ENCODE measurements around the gene MICA.
"Not testable (repeated sequence)": the region's sequence is repeated elsewhere in the genome, so short reads cannot be mapped to it uniquely, and the experiment has no call there.

The MICA gene

GRCh38 chr6:31412506-31412905 is 9.1 kb downstream of the MICA start:
- no peak for DNase-seq (ENCODE audit: low read depth, low spot score)

- not testable (repeated sequence) for DNase-seq (ENCODE audit: low read depth, low spot score)
Measured at GRCh38 chr6:31414148-31414770, 10.9 kb downstream of the MICA start.

GRCh38 chr6:31414771-31415265 is 11.4 kb downstream of the MICA start:
- DNase-seq (ENCODE audit: low read depth, low spot score) = no peak

GRCh38 chr6:31416394-31417014 is 13.1 kb downstream of the MICA start:
- DNase-seq (ENCODE audit: low read depth, low spot score) = no peak

- DNase-seq (ENCODE audit: low read depth, low spot score) = no peak
Measured at GRCh38 chr6:31418251-31418650, 14.9 kb downstream of the MICA start.

- DNase-seq (ENCODE audit: low read depth, low spot score) = no peak
Measured at GRCh38 chr6:31419842-31420241, 16.4 kb downstream of the MICA start.

GRCh38 chr6:31420546-31420945 is 17.2 kb downstream of the MICA start:
- no peak for DNase-seq (ENCODE audit: low read depth, low spot score)

- no peak for DNase-seq (ENCODE audit: low read depth, low spot score)
Measured at GRCh38 chr6:31422587-31422986, 19.2 kb downstream of the MICA start.

GRCh38 chr6:31423550-31423949 is 20.2 kb downstream of the MICA start:
- DNase-seq (ENCODE audit: low read depth, low spot score) = no peak

GRCh38 chr6:31426395-31427354 is 23.3 kb downstream of the MICA start:
- DNase-seq (ENCODE audit: low read depth, low spot score) = no peak

- no peak for DNase-seq (ENCODE audit: low read depth, low spot score)
Measured at GRCh38 chr6:31430449-31430848, 27.1 kb downstream of the MICA start.

- not testable (repeated sequence) for DNase-seq (ENCODE audit: low read depth, low spot score)
Measured at GRCh38 chr6:31435051-31435450, 31.7 kb downstream of the MICA start.

- no peak for DNase-seq (ENCODE audit: low read depth, low spot score)
Measured at GRCh38 chr6:31438222-31438621, 34.8 kb downstream of the MICA start.

GRCh38 chr6:31438677-31439076 is 35.3 kb downstream of the MICA start:
- DNase-seq (ENCODE audit: low read depth, low spot score) = no peak

- peak; percentile 12 for DNase-seq (ENCODE audit: low read depth, low spot score)
Measured at GRCh38 chr6:31441365-31442267, 38.2 kb downstream of the MICA start.

- DNase-seq (ENCODE audit: low read depth, low spot score) = no peak
Measured at GRCh38 chr6:31446481-31446880, 43.1 kb downstream of the MICA start.

GRCh38 chr6:31446999-31447789 is 43.8 kb downstream of the MICA start:
- DNase-seq (ENCODE audit: low read depth, low spot score) = not testable (repeated sequence)

GRCh38 chr6:31450751-31451150 is 47.4 kb downstream of the MICA start:
- no peak for DNase-seq (ENCODE audit: low read depth, low spot score)

GRCh38 chr6:31452859-31453258 is 49.5 kb downstream of the MICA start:
- no peak for DNase-seq (ENCODE audit: low read depth, low spot score)

- no peak for DNase-seq (ENCODE audit: low read depth, low spot score)
Measured at GRCh38 chr6:31453259-31453658, 49.9 kb downstream of the MICA start.
